SK-N-SH (cell line): ENCODE data around the gene CFAP58. TPM values are rescaled to one million over a fixed set of nuclear protein-coding genes. Genes with fewer than 3 reads are reported as not detected.

Source experiments
- GATA2 ChIP-seq: sonication (generic); formaldehyde crosslinking; IDR thresholded peaks from 2 replicates; pipeline ENCODE4 v1.5.0; 2020; ENCODE audit warnings: mild to moderate bottlenecking, missing genetic modification reagents
- MXI1 ChIP-seq: IDR thresholded peaks from 2 replicates; pipeline ENCODE4 v1.6.1; 2012; ENCODE audit warnings: mild to moderate bottlenecking, low read depth, low read length, improper control_type of control experiment
- NFIC ChIP-seq: IDR thresholded peaks from 2 replicates; pipeline ENCODE4 v1.4.0; 2012; ENCODE audit warnings: borderline replicate concordance
- polyA plus RNA-seq, 3 experiments: library from polyadenylated mRNA; depleted of rRNA; stranded (reverse); fragments of >200 nt; gene quantifications; 2 replicates each; pipeline ENCODE4 v1.2.3, GENCODE V29; 2012
- TF ChIP-seq, protein P1 (sequence below): IDR thresholded peaks from 2 replicates; pipeline ENCODE4 v1.6.1; 2012; ENCODE audit warnings: mild to moderate bottlenecking, low read depth, low read length, moderate library complexity
- TF ChIP-seq, protein P2 (sequence below): IDR thresholded peaks from 2 replicates; pipeline ENCODE4; 2012
- TF ChIP-seq, protein P3 (sequence below): IDR thresholded peaks from 2 replicates; pipeline ENCODE4 v1.4.0; 2012; ENCODE audit warnings: low read depth, borderline replicate concordance
- TF ChIP-seq, protein P4 (sequence below): fragments of 150-350 bp; IDR thresholded peaks from 2 replicates; pipeline ENCODE4 v1.6.1; 2016; ENCODE audit warnings: mild to moderate bottlenecking, low read depth, low read length
- TF ChIP-seq, protein P5 (sequence below): fragments of 200-600 bp; sonication (generic); IDR thresholded peaks from 2 replicates; pipeline ENCODE4 v1.6.1; 2017; ENCODE audit warnings: antibody characterized with exemption, mild to moderate bottlenecking, moderate library complexity

Gene CFAP58
- polyA plus RNA-seq, 1 of the 3 experiments (the other 2 are of a cell fraction), result 0.38 TPM

DNA sequence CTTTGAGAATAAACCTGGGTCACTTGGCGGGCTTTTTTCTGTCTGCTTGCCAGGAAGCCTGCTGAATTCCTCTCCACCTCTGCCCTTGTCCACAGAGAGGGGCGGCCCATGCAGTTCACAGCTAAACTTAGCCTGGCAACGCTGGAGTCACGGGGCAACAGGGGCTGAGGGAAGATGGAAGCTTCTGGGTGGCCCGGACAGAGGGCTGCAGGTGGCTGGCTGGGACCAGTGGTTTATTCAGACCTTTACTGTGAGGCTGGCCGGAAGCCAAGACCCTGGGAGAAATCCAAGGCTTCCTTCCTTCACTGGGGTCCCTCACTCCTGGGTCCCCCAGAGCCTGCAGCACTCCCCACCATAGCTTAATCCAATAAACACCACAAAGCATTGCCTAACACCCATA is 32.4 kb upstream of the CFAP58 start (continued):
- TF ChIP-seq, protein P1, sequence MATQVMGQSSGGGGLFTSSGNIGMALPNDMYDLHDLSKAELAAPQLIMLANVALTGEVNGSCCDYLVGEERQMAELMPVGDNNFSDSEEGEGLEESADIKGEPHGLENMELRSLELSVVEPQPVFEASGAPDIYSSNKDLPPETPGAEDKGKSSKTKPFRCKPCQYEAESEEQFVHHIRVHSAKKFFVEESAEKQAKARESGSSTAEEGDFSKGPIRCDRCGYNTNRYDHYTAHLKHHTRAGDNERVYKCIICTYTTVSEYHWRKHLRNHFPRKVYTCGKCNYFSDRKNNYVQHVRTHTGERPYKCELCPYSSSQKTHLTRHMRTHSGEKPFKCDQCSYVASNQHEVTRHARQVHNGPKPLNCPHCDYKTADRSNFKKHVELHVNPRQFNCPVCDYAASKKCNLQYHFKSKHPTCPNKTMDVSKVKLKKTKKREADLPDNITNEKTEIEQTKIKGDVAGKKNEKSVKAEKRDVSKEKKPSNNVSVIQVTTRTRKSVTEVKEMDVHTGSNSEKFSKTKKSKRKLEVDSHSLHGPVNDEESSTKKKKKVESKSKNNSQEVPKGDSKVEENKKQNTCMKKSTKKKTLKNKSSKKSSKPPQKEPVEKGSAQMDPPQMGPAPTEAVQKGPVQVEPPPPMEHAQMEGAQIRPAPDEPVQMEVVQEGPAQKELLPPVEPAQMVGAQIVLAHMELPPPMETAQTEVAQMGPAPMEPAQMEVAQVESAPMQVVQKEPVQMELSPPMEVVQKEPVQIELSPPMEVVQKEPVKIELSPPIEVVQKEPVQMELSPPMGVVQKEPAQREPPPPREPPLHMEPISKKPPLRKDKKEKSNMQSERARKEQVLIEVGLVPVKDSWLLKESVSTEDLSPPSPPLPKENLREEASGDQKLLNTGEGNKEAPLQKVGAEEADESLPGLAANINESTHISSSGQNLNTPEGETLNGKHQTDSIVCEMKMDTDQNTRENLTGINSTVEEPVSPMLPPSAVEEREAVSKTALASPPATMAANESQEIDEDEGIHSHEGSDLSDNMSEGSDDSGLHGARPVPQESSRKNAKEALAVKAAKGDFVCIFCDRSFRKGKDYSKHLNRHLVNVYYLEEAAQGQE, result no peak
- TF ChIP-seq GATA2 (CRISPR knock-in tag) (no peak), MXI1 (no peak), NFIC (no peak)
- TF ChIP-seq, protein P2, sequence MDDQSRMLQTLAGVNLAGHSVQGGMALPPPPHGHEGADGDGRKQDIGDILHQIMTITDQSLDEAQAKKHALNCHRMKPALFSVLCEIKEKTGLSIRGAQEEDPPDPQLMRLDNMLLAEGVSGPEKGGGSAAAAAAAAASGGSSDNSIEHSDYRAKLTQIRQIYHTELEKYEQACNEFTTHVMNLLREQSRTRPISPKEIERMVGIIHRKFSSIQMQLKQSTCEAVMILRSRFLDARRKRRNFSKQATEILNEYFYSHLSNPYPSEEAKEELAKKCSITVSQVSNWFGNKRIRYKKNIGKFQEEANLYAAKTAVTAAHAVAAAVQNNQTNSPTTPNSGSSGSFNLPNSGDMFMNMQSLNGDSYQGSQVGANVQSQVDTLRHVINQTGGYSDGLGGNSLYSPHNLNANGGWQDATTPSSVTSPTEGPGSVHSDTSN, result no peak
- TF ChIP-seq, protein P3, sequence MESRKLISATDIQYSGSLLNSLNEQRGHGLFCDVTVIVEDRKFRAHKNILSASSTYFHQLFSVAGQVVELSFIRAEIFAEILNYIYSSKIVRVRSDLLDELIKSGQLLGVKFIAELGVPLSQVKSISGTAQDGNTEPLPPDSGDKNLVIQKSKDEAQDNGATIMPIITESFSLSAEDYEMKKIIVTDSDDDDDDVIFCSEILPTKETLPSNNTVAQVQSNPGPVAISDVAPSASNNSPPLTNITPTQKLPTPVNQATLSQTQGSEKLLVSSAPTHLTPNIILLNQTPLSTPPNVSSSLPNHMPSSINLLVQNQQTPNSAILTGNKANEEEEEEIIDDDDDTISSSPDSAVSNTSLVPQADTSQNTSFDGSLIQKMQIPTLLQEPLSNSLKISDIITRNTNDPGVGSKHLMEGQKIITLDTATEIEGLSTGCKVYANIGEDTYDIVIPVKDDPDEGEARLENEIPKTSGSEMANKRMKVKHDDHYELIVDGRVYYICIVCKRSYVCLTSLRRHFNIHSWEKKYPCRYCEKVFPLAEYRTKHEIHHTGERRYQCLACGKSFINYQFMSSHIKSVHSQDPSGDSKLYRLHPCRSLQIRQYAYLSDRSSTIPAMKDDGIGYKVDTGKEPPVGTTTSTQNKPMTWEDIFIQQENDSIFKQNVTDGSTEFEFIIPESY, result no peak
- TF ChIP-seq, protein P4, sequence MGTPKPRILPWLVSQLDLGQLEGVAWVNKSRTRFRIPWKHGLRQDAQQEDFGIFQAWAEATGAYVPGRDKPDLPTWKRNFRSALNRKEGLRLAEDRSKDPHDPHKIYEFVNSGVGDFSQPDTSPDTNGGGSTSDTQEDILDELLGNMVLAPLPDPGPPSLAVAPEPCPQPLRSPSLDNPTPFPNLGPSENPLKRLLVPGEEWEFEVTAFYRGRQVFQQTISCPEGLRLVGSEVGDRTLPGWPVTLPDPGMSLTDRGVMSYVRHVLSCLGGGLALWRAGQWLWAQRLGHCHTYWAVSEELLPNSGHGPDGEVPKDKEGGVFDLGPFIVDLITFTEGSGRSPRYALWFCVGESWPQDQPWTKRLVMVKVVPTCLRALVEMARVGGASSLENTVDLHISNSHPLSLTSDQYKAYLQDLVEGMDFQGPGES, result no peak
- TF ChIP-seq, protein P5, sequence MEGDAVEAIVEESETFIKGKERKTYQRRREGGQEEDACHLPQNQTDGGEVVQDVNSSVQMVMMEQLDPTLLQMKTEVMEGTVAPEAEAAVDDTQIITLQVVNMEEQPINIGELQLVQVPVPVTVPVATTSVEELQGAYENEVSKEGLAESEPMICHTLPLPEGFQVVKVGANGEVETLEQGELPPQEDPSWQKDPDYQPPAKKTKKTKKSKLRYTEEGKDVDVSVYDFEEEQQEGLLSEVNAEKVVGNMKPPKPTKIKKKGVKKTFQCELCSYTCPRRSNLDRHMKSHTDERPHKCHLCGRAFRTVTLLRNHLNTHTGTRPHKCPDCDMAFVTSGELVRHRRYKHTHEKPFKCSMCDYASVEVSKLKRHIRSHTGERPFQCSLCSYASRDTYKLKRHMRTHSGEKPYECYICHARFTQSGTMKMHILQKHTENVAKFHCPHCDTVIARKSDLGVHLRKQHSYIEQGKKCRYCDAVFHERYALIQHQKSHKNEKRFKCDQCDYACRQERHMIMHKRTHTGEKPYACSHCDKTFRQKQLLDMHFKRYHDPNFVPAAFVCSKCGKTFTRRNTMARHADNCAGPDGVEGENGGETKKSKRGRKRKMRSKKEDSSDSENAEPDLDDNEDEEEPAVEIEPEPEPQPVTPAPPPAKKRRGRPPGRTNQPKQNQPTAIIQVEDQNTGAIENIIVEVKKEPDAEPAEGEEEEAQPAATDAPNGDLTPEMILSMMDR, result no peak
- TF ChIP-seq, all 33 proteins: peak for 0
